Epithelial cell of esophagus (primary cell): ENCODE measurements around the gene LMF1.

Source experiments
- DNase-seq: peaks from one replicate; pipeline ENCODE4 v3.0.0; 2010; ENCODE audit warnings: low read depth
- H3K4me3 ChIP-seq: 2 replicates; pipeline ENCODE4 v1.5.1; 2011; ENCODE audit warnings: mild to moderate bottlenecking, low read length, control low read depth
- CTCF ChIP-seq: IDR thresholded peaks from 2 replicates; pipeline ENCODE4 v1.5.1; 2011; ENCODE audit warnings: low read depth, mild to moderate bottlenecking, low read length, control low read depth, inconsistent platforms; ENCODE audit not compliant: insufficient read depth; ENCODE audit errors: missing control alignments

LMF1 gene

GRCh38 chr16:1010251-1010650, 39.5 kb upstream of the LMF1 start:
- H3K4me3 ChIP-seq: no peak overlapping the region
- TF ChIP-seq CTCF: no peak
- DNase-seq: no peak

- H3K4me3 ChIP-seq: no peak overlapping the region
- TF ChIP-seq CTCF: no peak
- no peak for DNase-seq
Observed at GRCh38 chr16:1009358-1010150, 38.8 kb upstream of the LMF1 start.

DNA sequence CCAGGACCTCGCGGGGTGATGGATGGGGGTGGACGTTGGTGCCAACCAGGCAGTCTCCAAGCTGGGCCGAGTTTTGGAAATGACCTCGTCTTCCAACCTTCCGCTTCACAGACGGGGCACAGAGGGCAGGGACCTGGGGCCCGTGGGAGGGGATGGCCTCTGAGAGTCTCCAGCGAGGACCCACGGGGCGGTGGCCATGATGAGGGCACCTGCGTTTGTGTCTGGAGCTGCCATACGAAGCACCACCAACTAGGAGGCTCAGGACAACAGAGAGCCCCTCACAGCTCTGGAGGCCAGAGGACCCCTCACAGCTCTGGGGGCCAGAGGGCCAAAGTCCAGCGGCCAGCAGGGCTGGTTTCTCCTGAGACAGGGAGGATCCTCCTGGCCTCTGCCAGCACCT, 37.3 kb upstream of the LMF1 start:
- no peak overlapping the region for H3K4me3 ChIP-seq
- DNase-seq: no peak
- TF ChIP-seq CTCF: no peak

DNA sequence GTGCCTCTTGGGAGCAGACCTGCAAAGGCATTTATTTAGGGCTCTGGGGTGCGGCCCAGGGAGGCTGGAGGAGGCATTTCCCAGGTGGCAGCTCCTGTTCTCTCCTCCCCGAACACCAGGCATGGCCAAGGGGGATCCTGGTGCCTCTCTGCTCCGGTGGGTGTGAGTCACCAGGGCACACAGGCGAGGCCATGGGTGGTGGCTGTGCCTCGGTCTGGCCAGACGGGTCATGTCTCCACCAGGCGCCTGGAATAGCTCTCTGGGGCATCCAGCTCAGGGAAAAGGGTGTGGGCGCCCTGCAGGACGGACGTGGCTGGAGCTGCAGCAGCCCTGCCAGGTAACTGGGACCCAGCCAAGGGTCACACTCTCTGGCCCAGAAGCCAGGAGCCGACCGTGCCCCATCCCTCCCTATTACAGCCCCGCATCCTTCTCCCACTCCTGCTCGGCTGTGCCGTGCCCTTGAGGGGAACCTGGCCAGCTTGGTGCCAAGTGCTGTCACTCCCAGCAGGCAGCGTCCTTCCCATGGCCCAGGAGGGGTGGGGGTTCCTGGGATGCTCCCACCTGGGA, 36.6 kb upstream of the LMF1 start:
- no peak overlapping the region for H3K4me3 ChIP-seq
- DNase-seq: no peak
- TF ChIP-seq CTCF: no peak

GRCh38 chr16:1006781-1007180, 36.0 kb upstream of the LMF1 start:
- TF ChIP-seq CTCF: no peak
- DNase-seq: no peak

DNA sequence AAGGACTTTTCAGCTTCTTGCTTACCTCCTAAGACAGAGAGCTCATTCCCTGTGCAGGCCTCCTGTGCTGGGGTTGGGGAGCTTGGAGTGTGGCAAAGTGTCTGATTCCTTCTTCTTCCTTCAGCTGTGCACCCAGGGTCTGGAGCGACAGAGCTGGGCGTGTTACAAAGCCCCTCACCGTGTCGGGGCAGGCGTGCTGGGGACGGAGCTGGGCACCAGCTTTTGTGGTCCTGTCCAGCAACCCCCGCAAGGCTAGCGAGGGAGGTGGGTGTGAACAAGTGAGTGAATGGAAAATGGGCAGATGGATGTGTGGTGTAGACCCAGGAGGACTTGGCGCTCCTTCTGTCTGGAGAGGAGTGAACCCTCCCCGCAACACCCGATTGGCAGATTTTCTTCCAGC, 34.5 kb upstream of the LMF1 start:
- TF ChIP-seq CTCF: no peak
- no peak for DNase-seq
- H3K4me3 ChIP-seq: no peak overlapping the region

More at GRCh38 chr16:1006781-1007180, 36.0 kb upstream of the LMF1 start:
- no peak overlapping the region for H3K4me3 ChIP-seq
